Breast epithelium (tissue), 3 donors: ENCODE results near the gene ZNF587.
"Not testable (repeated sequence)": the region's sequence is repeated elsewhere in the genome, so short reads cannot be mapped to it uniquely, and the experiment has no call there.

ENCODE experiments used
- CTCF ChIP-seq, 3 donors: fragments of 450-650 bp; IDR thresholded peaks; one replicate each; pipeline ENCODE4 v1.5.1; 2016 to 2017; ENCODE audit warnings: antibody characterized with exemption in 3 of 3, mild to moderate bottlenecking in 3 of 3, moderate library complexity in 3 of 3
- POLR2A ChIP-seq: fragments of 450-650 bp; IDR thresholded peaks from one replicate; pipeline ENCODE4 v1.6.1; 2016; ENCODE audit warnings: antibody characterized with exemption, mild to moderate bottlenecking, moderate library complexity

DNA sequence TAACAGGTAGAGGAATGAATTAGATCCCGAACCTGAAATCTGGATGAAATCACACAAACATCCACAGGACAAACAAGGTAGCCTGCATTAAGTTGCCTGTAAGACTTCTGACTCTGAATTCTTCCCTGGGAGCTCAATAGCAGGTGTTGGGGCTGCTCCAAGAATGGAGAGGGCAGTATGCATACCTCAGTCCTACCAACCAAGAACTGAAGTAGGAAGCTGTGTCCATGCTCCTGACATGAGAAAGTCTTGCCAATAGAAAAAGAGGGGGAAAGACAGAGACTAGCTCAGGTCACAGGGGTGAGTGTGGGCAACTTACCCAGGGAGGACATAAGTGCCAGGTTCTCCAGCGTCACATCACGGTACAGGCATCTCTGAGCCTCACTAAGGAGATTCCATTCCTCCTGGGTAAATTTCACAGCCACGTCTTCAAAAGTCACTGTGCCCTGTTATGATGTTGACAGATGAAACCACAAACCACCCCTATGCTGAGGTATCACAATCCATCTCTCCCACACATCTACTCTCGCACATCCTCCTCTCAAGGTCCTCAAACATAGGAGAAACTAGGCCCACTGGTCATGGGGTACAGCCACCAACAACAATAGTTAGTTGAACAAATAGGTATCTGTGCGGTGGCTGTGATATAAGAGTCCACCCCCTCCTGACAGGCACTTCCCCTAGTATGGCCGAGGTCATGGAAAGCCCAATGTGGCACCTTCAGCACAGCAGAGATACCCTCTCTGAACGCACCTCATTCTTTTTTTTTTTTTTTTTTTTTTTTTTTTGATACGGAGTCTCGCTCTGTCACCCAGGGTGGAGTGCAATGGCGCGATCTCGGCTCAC is 36.5 kb upstream of the ZNF587 start:
- TF ChIP-seq CTCF (IDR thresholded peaks at IDR 0.05); POLR2A: not testable (repeated sequence)
